Keratinocyte (primary cell): ENCODE measurements around the gene VGLL3.

ENCODE experiments used
- EZH2 ChIP-seq: IDR thresholded peaks from one replicate; pipeline ENCODE4 v1.6.1; 2012; ENCODE audit warnings: inconsistent platforms, mild to moderate bottlenecking, low read length, moderate library complexity
- TF ChIP-seq, protein P1 (sequence below), 3 experiments: IDR thresholded peaks in 1 of 3; conservative IDR thresholded peaks in 1 of 3; optimal IDR thresholded peaks in 1 of 3; 2 replicates in 2 of 3; 3 replicates in 1 of 3; pipeline versions ENCODE3 to v1.5.1; 2011; ENCODE audit warnings: low read length in 3 of 3, mild to moderate bottlenecking in 3 of 3, moderate library complexity in 2 of 3, control low read depth in 1 of 3, inconsistent platforms in 1 of 3; ENCODE audit not compliant: insufficient read depth in 2 of 3; ENCODE audit errors: extremely low read depth in 1 of 3

DNA sequence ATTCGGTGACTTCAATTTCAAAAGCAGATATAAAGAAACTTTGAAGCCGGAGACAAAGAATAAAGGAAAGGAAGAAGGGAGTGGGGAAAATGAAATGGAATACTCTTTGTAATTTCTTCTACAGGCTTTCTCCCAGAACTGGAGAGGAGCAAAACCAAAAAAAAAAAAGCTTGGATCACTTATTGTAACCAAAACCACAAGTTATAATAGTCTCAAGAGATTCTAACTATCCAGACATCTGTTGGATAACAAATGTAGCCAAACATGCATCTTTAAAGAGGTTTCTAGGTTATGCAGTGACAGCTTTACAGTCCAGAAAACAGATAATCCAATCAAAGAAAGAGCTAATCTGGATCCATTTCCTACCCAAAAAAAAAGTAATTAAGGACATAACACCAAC, 36.2 kb downstream of the VGLL3 start:
- TF ChIP-seq, protein P1, sequence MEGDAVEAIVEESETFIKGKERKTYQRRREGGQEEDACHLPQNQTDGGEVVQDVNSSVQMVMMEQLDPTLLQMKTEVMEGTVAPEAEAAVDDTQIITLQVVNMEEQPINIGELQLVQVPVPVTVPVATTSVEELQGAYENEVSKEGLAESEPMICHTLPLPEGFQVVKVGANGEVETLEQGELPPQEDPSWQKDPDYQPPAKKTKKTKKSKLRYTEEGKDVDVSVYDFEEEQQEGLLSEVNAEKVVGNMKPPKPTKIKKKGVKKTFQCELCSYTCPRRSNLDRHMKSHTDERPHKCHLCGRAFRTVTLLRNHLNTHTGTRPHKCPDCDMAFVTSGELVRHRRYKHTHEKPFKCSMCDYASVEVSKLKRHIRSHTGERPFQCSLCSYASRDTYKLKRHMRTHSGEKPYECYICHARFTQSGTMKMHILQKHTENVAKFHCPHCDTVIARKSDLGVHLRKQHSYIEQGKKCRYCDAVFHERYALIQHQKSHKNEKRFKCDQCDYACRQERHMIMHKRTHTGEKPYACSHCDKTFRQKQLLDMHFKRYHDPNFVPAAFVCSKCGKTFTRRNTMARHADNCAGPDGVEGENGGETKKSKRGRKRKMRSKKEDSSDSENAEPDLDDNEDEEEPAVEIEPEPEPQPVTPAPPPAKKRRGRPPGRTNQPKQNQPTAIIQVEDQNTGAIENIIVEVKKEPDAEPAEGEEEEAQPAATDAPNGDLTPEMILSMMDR (optimal IDR thresholded peaks at IDR 0.05 in 1 of 3, IDR thresholded peaks at IDR 0.05 in 1 of 3, conservative IDR thresholded peaks at IDR 0.05 in 1 of 3; ENCODE audit: extremely low read depth in 1 of 3, insufficient read depth in 2 of 3, low read length in 3 of 3) = no peak
- TF ChIP-seq EZH2 = no peak
